Fibroblast of lung (primary cell): Measurements from ENCODE around the gene TBATA.

Experiments used
- CTCF ChIP-seq, 2 donors: IDR thresholded peaks in 1 of 2; conservative IDR thresholded peaks in 1 of 2; 1 replicate in 1 of 2; 2 replicates in 1 of 2; pipeline ENCODE4 v1.5.1; 2011 to 2012; ENCODE audit warnings: low read length in 2 of 2, control low read depth in 1 of 2, inconsistent platforms in 1 of 2, low read depth in 1 of 2, mild to moderate bottlenecking in 1 of 2
- EZH2 ChIP-seq: IDR thresholded peaks from 2 replicates; pipeline ENCODE4 v1.5.1; 2012; ENCODE audit warnings: low read length, control low read depth, mild to moderate bottlenecking; ENCODE audit errors: missing control alignments

DNA sequence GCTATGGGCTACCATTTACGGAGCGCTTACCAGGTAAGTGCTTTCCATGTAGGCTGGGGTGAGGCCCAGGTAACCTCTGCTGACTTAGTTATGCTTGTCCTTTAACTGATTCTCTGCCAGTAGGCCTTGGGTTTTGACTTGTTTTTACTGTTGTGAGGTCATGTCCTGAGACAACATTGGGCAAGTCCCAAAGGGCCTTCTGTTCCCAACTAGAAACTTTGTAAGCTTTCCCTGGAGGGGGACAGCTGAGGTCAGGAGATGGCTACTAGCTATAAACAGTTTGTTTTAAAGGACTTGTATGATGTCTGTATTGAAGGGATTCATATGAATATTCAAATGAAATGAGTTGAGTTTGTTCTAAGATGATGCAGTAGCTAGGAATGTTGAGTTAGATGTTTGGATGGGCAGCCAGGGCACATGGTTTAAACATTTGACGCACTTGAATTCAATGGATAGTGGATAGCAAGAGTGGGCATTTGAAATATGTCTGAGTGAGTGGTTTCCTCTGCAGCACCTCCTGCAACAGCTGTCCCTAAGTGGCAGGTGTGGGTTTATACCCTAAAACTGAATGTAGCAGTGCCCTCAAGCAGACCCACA is 20.5 kb upstream of the TBATA start:
- no peak for TF ChIP-seq CTCF (conservative IDR thresholded peaks at IDR 0.05 in 1 of 2, IDR thresholded peaks at IDR 0.05 in 1 of 2; ENCODE audit: low read depth in 1 of 2, low read length in 2 of 2)
- no peak for TF ChIP-seq EZH2
